Epithelial cell of prostate (primary cell): ENCODE data around the gene EFNA1.
"Not testable (repeated sequence)": the region's sequence is repeated elsewhere in the genome, so short reads cannot be mapped to it uniquely, and the experiment has no call there.

ENCODE experiments used
- DNase-seq: peaks from one replicate; pipeline ENCODE4 v3.0.0-alpha.2; 2011; ENCODE audit warnings: low read depth, low spot score
- H3K27ac ChIP-seq: fragments of 450-650 bp; 2 replicates; pipeline ENCODE4 v1.5.1; 2017; ENCODE audit warnings: mild to moderate bottlenecking

The EFNA1 gene

GRCh38 chr1:155091071-155092051 is 36.3 kb upstream of the EFNA1 start:
- no peak overlapping the region for H3K27ac ChIP-seq
- no peak for DNase-seq

- H3K27ac ChIP-seq: no peak overlapping the region
- DNase-seq: no peak
These were observed 35.5 kb upstream of the EFNA1 start for GRCh38 chr1:155092131-155092530.

GRCh38 chr1:155092641-155093040 is 35.0 kb upstream of the EFNA1 start:
- DNase-seq: no peak
- no peak overlapping the region for H3K27ac ChIP-seq

- H3K27ac ChIP-seq: no peak overlapping the region
- no peak for DNase-seq
These were observed 33.6 kb upstream of the EFNA1 start for GRCh38 chr1:155093911-155094621.

GRCh38 chr1:155094622-155094948 is 33.1 kb upstream of the EFNA1 start:
- H3K27ac ChIP-seq: no peak overlapping the region
- DNase-seq: no peak

- H3K27ac ChIP-seq: no peak overlapping the region
- no peak for DNase-seq
These were observed 28.3 kb upstream of the EFNA1 start for GRCh38 chr1:155099331-155099730.

- H3K27ac ChIP-seq: no peak overlapping the region
- no peak for DNase-seq
These were observed 24.4 kb upstream of the EFNA1 start for GRCh38 chr1:155103325-155103724.

- no peak for DNase-seq
- no peak overlapping the region for H3K27ac ChIP-seq
These were observed 22.8 kb upstream of the EFNA1 start for GRCh38 chr1:155104605-155105534.

GRCh38 chr1:155105604-155106011 is 22.1 kb upstream of the EFNA1 start:
- no peak overlapping the region for H3K27ac ChIP-seq
- DNase-seq: no peak

- no peak for DNase-seq
- H3K27ac ChIP-seq: no peak overlapping the region
These were observed 20.8 kb upstream of the EFNA1 start for GRCh38 chr1:155106862-155107261.

- H3K27ac ChIP-seq: no peak overlapping the region
- DNase-seq: no peak
These were observed 20.1 kb upstream of the EFNA1 start for GRCh38 chr1:155107309-155108264.

- H3K27ac ChIP-seq: no peak overlapping the region
- no peak for DNase-seq
These were observed 19.4 kb upstream of the EFNA1 start for GRCh38 chr1:155108296-155108695.

- H3K27ac ChIP-seq: no peak overlapping the region
- no peak for DNase-seq
These were observed 17.3 kb upstream of the EFNA1 start for GRCh38 chr1:155110381-155110780.

GRCh38 chr1:155110826-155111225 is 16.9 kb upstream of the EFNA1 start:
- no peak overlapping the region for H3K27ac ChIP-seq
- no peak for DNase-seq

GRCh38 chr1:155113450-155113980 is 14.2 kb upstream of the EFNA1 start:
- H3K27ac ChIP-seq: no peak overlapping the region
- no peak for DNase-seq

GRCh38 chr1:155116113-155116764 is 11.4 kb upstream of the EFNA1 start:
- H3K27ac ChIP-seq: no peak overlapping the region
- no peak for DNase-seq

GRCh38 chr1:155117610-155118009 is 10.1 kb upstream of the EFNA1 start:
- no peak overlapping the region for H3K27ac ChIP-seq
- no peak for DNase-seq

GRCh38 chr1:155118090-155118489 is 9.6 kb upstream of the EFNA1 start:
- not testable (repeated sequence) for H3K27ac ChIP-seq, DNase-seq

- H3K27ac ChIP-seq: no peak overlapping the region
- DNase-seq: no peak
These were observed 7.4 kb upstream of the EFNA1 start for GRCh38 chr1:155120253-155120652.
